Putamen (tissue), 1 donor: ENCODE data around the gene NKX6-1.

Experiments
- DNase-seq: peaks from one replicate; pipeline ENCODE4 v3.0.0-alpha.2; 2016; ENCODE audit warnings: low spot score

Gene NKX6-1

DNA sequence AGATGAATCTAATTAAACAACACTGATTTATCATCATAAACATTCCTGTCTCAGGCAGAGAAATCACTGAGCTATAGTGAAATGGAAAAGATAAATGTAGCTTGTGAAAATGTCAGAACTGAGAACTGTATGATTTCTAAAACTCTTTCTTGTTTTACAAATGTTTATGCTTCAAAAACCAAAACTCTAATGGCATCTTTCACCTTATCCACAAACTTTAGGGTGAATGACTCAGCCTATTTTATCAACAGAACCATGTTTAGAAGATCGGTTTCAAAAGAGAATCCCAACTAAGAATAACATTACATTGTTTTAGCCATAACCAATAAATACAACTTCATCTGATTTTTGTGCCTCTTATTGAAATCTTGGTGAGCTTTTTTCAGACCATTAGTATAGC lies 21.4 kb downstream of the NKX6-1 start:
- DNase-seq = no peak

DNA sequence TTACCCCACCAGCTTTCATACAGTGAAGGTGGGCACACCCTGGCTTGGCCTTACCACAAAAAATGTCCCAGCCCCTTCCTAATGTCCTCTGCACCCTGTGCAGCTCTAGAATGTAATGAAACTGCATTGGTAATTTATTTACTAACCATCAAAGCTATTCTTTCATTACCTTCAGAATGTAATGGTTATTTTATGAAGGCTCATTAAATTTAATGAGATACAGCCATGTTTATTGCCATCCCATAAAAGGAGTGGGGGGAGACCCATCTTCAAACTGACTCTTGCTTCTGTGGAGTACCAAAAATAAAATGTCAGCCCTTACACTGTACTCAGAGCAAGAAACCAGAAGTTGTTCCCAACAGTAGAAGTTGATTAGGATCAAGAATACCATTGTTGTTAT lies 25.0 kb downstream of the NKX6-1 start:
- DNase-seq = no peak

DNA sequence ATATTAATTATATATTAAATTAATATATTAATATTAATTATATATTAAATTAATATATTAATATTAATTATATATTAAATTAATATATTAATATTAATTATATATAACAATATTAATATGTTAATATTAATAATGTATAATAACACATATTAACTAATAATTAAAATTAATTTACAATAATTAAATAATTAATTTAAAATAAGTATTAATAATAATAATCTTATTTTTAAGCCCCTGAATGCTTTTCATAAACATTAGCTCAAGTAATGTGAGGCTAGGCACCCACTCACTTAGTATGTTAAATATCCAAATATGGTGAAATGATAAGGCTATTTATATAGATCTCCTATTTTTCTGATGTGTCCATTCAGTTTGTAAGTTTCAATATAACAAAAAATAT lies 26.9 kb downstream of the NKX6-1 start:
- no peak for DNase-seq

DNA sequence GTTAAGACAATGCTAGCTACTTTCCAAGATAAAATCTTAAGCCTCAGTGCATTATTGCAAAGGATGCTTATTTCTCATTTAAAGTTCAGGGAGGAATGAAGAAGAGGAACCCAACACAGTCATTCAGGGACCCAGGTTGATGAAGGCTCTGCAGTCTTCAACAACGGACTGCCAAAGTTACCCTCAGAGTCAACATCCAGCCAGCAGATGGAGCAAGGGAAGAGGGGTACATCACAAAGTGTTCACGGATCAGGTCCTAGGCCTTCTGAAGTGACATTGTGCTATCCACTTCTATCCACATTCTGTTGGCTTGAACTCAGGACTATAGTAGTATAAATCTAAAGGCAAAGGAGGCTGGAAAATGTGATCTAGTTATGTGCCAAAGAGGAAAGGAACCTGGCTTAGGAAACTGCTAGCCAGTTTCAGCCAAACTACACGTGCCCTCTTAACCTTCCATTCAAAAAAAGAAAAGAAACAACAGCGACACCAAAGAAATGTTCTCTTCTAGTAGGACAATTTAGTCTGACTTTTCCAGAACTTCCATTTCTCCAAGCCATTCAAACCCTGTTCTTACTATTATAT lies 28.8 kb downstream of the NKX6-1 start:
- DNase-seq = no peak

DNA sequence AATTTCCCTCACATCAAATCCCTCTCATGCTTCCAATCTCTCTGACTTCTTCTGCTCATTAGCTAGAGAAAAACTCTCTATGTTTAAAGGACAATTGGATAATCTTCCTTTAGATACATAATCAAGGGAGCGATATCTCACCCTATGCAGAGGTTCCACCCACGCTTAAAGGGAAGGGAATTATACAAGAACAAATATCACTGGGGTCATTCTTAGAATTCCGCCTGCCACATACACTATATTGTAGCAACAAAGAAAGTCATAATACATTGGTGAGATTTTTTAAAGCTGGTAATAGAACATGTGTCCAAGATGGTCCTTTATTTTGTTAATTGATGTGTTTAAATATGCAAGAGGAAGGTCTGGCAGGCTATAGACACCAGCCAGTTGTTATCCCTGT lies 31.5 kb downstream of the NKX6-1 start:
- no peak for DNase-seq

DNA sequence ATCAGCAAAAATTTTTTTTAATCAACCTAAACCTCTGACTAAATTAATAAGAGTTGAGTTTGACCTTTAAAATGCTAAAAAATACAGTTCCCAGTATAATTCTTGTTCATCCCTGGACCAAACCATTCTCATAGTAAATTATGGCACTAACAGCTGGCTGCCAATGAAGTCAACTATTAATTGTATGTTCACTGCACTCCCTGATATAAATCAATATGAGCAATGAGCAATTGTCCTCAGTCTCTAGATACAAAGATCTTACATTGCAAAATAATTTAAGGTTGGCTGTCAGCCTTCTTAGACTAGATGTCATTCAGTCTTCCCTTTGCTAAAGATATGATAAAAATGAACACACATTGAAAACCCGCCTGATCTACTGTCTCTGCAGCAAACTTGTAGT lies 39.3 kb downstream of the NKX6-1 start:
- no peak for DNase-seq

DNA sequence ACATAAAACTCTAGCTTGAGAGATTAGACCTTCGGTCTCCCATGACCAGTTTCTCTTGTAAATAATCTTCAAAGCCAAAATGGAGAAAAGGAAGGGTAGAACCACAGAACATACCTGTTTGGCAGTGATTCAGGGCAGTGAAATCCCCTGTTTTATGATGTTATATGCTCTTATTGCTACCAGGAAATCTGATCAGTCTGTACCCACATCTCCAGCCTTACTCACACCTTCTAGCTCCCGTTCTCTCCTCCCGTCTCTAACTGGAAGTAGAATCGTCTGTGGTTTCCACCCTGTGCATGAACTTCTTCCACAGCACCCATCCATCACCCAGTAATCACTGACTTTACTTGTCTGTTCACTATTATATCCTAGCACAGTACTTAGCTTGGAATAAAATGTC lies 42.9 kb downstream of the NKX6-1 start:
- DNase-seq = no peak

DNA sequence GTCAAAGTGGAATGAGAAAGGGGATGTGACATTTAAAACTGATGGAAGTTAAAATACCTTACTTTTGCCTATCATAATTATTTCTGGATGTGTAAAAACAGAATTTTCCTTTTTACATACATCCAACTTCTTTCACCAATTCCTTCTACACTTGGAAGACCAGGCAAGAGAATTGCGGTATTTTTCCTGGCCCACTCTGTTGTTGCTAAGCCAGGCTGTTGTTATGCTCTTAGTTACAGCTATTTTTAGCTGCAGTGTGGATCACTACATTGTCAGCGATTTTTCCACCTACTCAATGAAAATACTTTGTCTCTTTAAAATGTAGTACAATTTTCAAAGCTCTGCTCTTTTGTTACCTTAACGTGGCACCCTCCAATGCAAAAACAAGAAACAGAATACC lies 43.4 kb downstream of the NKX6-1 start:
- no peak for DNase-seq

DNA sequence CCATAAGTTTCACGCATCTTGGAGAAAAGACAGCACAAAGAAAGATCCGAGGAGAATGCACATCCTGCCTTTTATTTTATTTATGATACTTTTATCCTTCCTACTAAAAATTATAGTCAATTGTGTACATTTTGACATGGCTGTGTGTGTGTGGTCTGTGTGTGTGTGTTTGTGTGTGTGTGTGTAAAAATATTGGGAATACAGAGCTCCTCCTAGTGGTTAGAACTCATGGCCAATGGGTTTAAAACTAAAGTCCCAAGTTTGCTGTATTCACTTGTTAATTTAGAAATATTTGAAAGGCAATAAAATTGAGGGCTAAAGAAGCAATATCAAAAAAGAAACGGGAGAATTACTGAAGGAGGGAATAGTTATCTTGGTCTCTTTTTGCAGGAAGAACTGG lies 47.5 kb downstream of the NKX6-1 start:
- no peak for DNase-seq

DNA sequence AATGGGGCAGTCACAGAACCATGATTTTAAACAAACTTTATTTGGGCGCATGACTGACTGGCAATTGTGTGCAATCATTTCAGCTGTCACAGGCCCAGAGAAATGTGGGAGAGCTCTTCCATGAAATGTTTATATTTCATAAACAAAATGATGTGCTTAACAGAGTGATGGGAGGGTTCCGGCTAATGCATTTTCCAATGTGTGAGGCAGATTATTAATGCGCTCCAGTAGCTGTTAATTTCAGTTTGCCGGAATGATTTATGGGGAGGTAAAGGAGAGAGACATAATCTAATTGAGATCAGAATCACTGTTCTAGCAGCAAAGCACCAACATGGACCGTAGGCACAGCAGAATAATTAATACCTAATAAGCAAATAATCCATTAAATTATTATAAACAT lies 55.6 kb downstream of the NKX6-1 start:
- no peak for DNase-seq

DNA sequence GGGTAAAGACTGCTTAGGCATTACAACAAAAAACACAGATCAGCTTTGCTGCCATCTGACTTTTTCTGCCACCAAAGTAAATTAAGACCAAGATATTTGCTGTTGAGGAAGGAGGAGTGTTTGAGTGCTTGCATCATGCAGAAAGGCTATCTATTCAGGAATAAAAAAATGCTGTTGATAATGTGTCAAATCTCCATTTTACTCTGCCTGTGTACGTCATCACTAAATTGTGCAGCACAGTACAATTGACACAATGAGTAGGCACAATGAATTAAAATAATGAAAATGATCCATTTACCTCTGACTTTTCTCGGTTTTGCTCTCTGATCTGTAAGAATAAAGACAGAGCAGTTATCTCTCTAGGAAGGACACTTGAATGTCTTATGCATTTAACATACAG lies 56.3 kb downstream of the NKX6-1 start:
- no peak for DNase-seq
